Loucy (cell line): ENCODE measurements around the gene MUC5B.

Source experiments
- CTCF ChIP-seq: fragments of 200-600 bp; sonication (generic); conservative IDR thresholded peaks from 2 replicates; pipeline ENCODE4 v1.5.1; 2014; ENCODE audit warnings: mild to moderate bottlenecking, antibody characterized with exemption, low read length
- EZH2phosphoT487 ChIP-seq: fragments of 200-600 bp; IDR thresholded peaks from 2 replicates; pipeline ENCODE4 v1.6.1; 2018; ENCODE audit warnings: antibody characterized with exemption, mild to moderate bottlenecking, moderate library complexity, borderline replicate concordance

- TF ChIP-seq CTCF (no peak), EZH2phosphoT487 (no peak)
Measured at GRCh38 chr11:1209371-1210057, 13.4 kb upstream of the MUC5B start.
